B cell (primary cell): Measurements from ENCODE around the gene RBPJ. TPM values are rescaled to one million over a fixed set of nuclear protein-coding genes. Genes with fewer than 3 reads are reported as not detected.

ENCODE experiments used
- ATAC-seq: fragments of 200-7000 bp; cut with Tn5 transposase; one replicate; pipeline ENCODE4 v1.10.0; 2021; ENCODE audit warnings: low read depth, mild to moderate bottlenecking, moderate number of reproducible peaks, moderate library complexity
- CTCF ChIA-PET: fragments of 350-600 bp; sonication (Branson Sonifier 250); formaldehyde crosslinking; loops from one replicate; lab custom pipeline; 2021; ENCODE audit warnings: antibody characterized with exemption, inconsistent platforms; lab: Charles Lee
- POLR2A ChIA-PET: fragments of 350-600 bp; sonication (Branson Sonifier 250); formaldehyde crosslinking; loops from one replicate; lab custom pipeline; 2021; ENCODE audit warnings: antibody characterized with exemption; lab: Charles Lee
- DNase-seq: peaks from one replicate; pipeline ENCODE4 v3.0.0; 2013
- H2AFZ ChIP-seq: 2 replicates; pipeline ENCODE4 v1.6.1; 2012; ENCODE audit warnings: mild to moderate bottlenecking, low read depth, low read length; ENCODE audit not compliant: insufficient read depth, poor library complexity, severe bottlenecking
- H3K27ac ChIP-seq, 2 donors: 1 replicate in 1 of 2; 2 replicates in 1 of 2; pipeline ENCODE4 v1.5.1; 2012 to 2013; ENCODE audit warnings: low read length in 2 of 2, mild to moderate bottlenecking in 2 of 2, moderate library complexity in 1 of 2
- H3K27me3 ChIP-seq, 4 experiments: fragments of 200-600 bp in 1 of 4; sonication (generic) in 1 of 4; replicated peaks in 1 of 4; 1 replicate in 2 of 4; 2 replicates in 2 of 4; pipeline versions ENCODE4 v1.6.1 to v1.7.0; 2013 to 2016; ENCODE audit warnings: low read length in 3 of 4, mild to moderate bottlenecking in 2 of 4, mixed read lengths in 1 of 4, moderate library complexity in 1 of 4; ENCODE audit not compliant: insufficient read depth in 4 of 4, control insufficient read depth in 3 of 4; ENCODE audit errors: control extremely low read depth in 1 of 4
- H3K36me3 ChIP-seq, 2 experiments: replicated peaks in 1 of 2; 1 replicate in 1 of 2; 2 replicates in 1 of 2; pipeline versions ENCODE4 v1.6.1 to v1.7.1; 2013; ENCODE audit warnings: low read length in 1 of 2; ENCODE audit not compliant: insufficient read depth in 2 of 2, control insufficient read depth in 1 of 2; ENCODE audit errors: control extremely low read depth in 1 of 2, extremely low read depth in 1 of 2
- H3K4me1 ChIP-seq, 2 donors: fragments of 200-600 bp in 1 of 2; sonication (generic) in 1 of 2; 1 replicate in 1 of 2; 2 replicates in 1 of 2; pipeline versions ENCODE4 v1.5.1 to v1.6.1; 2013 to 2017; ENCODE audit warnings: low read length in 2 of 2; ENCODE audit not compliant: control insufficient read depth in 2 of 2, insufficient read depth in 2 of 2
- H3K4me2 ChIP-seq: replicated peaks from 2 replicates; pipeline ENCODE3; 2012; ENCODE audit warnings: mild to moderate bottlenecking, low read depth, low read length; ENCODE audit not compliant: poor library complexity, severe bottlenecking
- H3K4me3 ChIP-seq, 5 experiments: fragments of 200-600 bp in 1 of 5; sonication (generic) in 1 of 5; 1 replicate in 3 of 5; 2 replicates in 2 of 5; pipeline versions ENCODE4 v1.5.1 to v1.7.0; 2011 to 2016; ENCODE audit warnings: low read length in 4 of 5, mild to moderate bottlenecking in 4 of 5, low read depth in 2 of 5, control low read depth in 1 of 5, moderate library complexity in 1 of 5; ENCODE audit not compliant: insufficient read depth in 1 of 5; ENCODE audit errors: control extremely low read depth in 1 of 5, extremely low read depth in 1 of 5
- H3K79me2 ChIP-seq: fragments of 200-600 bp; sonication (generic); one replicate; pipeline ENCODE4 v1.6.0; 2016; ENCODE audit warnings: low read length; ENCODE audit not compliant: control insufficient read depth, insufficient read depth
- H3K9ac ChIP-seq: fragments of 200-600 bp; sonication (generic); 2 replicates; pipeline ENCODE4 v1.6.1; 2017; ENCODE audit warnings: mild to moderate bottlenecking, low read length, moderate library complexity
- H3K9me3 ChIP-seq, 3 donors: one replicate each; pipeline versions ENCODE4 v1.6.1 to v1.7.1; 2013; ENCODE audit warnings: low read length in 2 of 3; ENCODE audit not compliant: control insufficient read depth in 2 of 3, insufficient read depth in 1 of 3; ENCODE audit errors: control extremely low read depth in 1 of 3
- H4K20me1 ChIP-seq: 2 replicates; pipeline ENCODE4 v1.6.0; 2012; ENCODE audit warnings: mild to moderate bottlenecking, low read length; ENCODE audit not compliant: insufficient read depth, control insufficient read depth, poor library complexity, severe bottlenecking
- H3K27ac Mint-ChIP-seq: one replicate; pipeline ENCODE4 v1.8.0; 2021; ENCODE audit warnings: mixed read lengths
- H3K27me3 Mint-ChIP-seq: one replicate; pipeline ENCODE4 v1.8.0; 2021; ENCODE audit warnings: mixed read lengths
- H3K4me1 Mint-ChIP-seq: one replicate; pipeline ENCODE4 v1.8.0; 2021; ENCODE audit warnings: mixed read lengths
- H3K4me3 Mint-ChIP-seq: one replicate; pipeline ENCODE4 v1.8.0; 2021; ENCODE audit warnings: mixed read lengths
- H3K9me3 Mint-ChIP-seq: one replicate; pipeline ENCODE4 v1.8.0; 2022; ENCODE audit warnings: mixed read lengths; ENCODE audit not compliant: insufficient read depth
- CTCF ChIP-seq: fragments of 200-600 bp; IDR thresholded peaks from one replicate; pipeline ENCODE4 v1.8.0; 2022; ENCODE audit warnings: antibody characterized with exemption, mild to moderate bottlenecking
- EZH2 ChIP-seq: IDR thresholded peaks from 2 replicates; pipeline ENCODE4 v1.6.1; 2012; ENCODE audit warnings: borderline replicate concordance, low read depth, mild to moderate bottlenecking, moderate library complexity, low read length; ENCODE audit not compliant: insufficient read depth, poor library complexity, severe bottlenecking
- WGBS: methylation state at CpG from one replicate; pipeline ENCODE4 v1.1.5; 2013; ENCODE audit warnings: missing lambda C conversion rate; ENCODE audit not compliant: insufficient coverage; 5-methylcytosine and 5-hydroxymethylcytosine counted together
- intact Hi-C: fragments of 100-400 bp; cut with micrococcal nuclease; formaldehyde crosslinking; loops from one replicate; pipeline ENCODE4 v1.10.0; 2022
- polyA plus RNA-seq: library from polyadenylated mRNA; depleted of rRNA; stranded (reverse); fragments of >200 nt; gene quantifications from 2 replicates; pipeline ENCODE4 v1.2.3, GENCODE V29; 2012
- total RNA-seq, 2 donors: library from RNA; stranded (reverse); fragments of 120-200 nt in 1 of 2; gene quantifications; 1 replicate in 1 of 2; 2 replicates in 1 of 2; pipeline versions ENCODE4 v1.2.3 to v1.2.4, GENCODE V29; 2013 to 2022

The RBPJ gene
- total and polyA plus RNA-seq, 2 donors (not counting 1 experiment from before 2014, with no cell fraction given), result 10.6 to 50.1 TPM

GRCh38 chr4:26351685-26352084 lies 30.9 kb downstream of the RBPJ start:
- Mint-ChIP-seq H3K27ac (no peak overlapping the region), H3K4me1 (peaks cover 25% of the 10 kb centered on the region), H3K4me3 (no peak overlapping the region), H3K9me3 (no peaks in the 10 kb centered on the region), H3K27me3 (no peaks in the 10 kb centered on the region)
- Histone ChIP-seq H3K27me3 (no peaks in the 10 kb centered on the region), H3K9ac (no peak overlapping the region), H4K20me1 (peaks cover 67% of the 10 kb centered on the region), H3K4me3 (no peak overlapping the region), H3K4me2 (no peak overlapping the region), H2AFZ (no peak overlapping the region), H3K9me3 (no peaks in the 10 kb centered on the region), H3K36me3 (no peaks in the 10 kb centered on the region), H3K27ac (no peak overlapping the region), H3K4me1 (peaks cover 10% of the 10 kb centered on the region in 2 donors), H3K79me2 (peaks cover 92% of the 10 kb centered on the region)
- ATAC-seq (no peak), DNase-seq (no peak)
- WGBS, result 80% methylated on average over 1 of the region's 2 CpGs
- intact Hi-C loops, result no loop called here
- CTCF ChIA-PET, result interaction anchor here (2.0 kb wide), 1 partner anchor 22 kb away, joined by 9 read pairs; no protein-coding TSS in a partner anchor
- POLR2A ChIA-PET, result no interaction called here
- TF ChIP-seq CTCF, result no peak
- no peak for TF ChIP-seq EZH2

GRCh38 chr4:26354491-26354890 lies 33.7 kb downstream of the RBPJ start:
- POLR2A ChIA-PET, result no interaction called here
- no peak for TF ChIP-seq CTCF
- no peak for TF ChIP-seq EZH2
- 95% methylated on average over 3 of the region's 7 CpGs for WGBS

More at GRCh38 chr4:26354491-26354890, 33.7 kb downstream of the RBPJ start:
- no peak overlapping the region for H3K27ac Mint-ChIP-seq
- no peak for ATAC-seq
- no peak overlapping the region for H3K4me3 ChIP-seq
- peaks cover 65% of the 10 kb centered on the region for H4K20me1 ChIP-seq
- H3K36me3 ChIP-seq, result no peaks in the 10 kb centered on the region
- H2AFZ ChIP-seq, result no peak overlapping the region
- peaks cover 10% of the 10 kb centered on the region in 2 donors for H3K4me1 ChIP-seq
- peaks cover 14% of the 10 kb centered on the region for H3K4me1 Mint-ChIP-seq
- intact Hi-C loops, result no loop called here
- H3K79me2 ChIP-seq, result peaks cover 84% of the 10 kb centered on the region
- no peak overlapping the region for H3K4me3 Mint-ChIP-seq
- H3K9me3 ChIP-seq, result no peaks in the 10 kb centered on the region
- no peaks in the 10 kb centered on the region for H3K27me3 ChIP-seq
- H3K27ac ChIP-seq, result no peak overlapping the region
- CTCF ChIA-PET, result interaction anchor here (0.7 kb wide), 1 partner anchor 180 kb away, joined by 3 read pairs; no protein-coding TSS in a partner anchor
- no peaks in the 10 kb centered on the region for H3K27me3 Mint-ChIP-seq
- H3K9ac ChIP-seq, result no peak overlapping the region
- no peak overlapping the region for H3K4me2 ChIP-seq
- no peak for DNase-seq
- no peaks in the 10 kb centered on the region for H3K9me3 Mint-ChIP-seq
